GM12891 (cell line): ENCODE results near the gene EEF1B2. TPM values are rescaled to one million over a fixed set of nuclear protein-coding genes. Genes with fewer than 3 reads are reported as not detected.
A peak's percentile ranks its signal among the peaks of the same experiment; 100 is the strongest.
"Not testable (repeated sequence)": the region's sequence is repeated elsewhere in the genome, so short reads cannot be mapped to it uniquely, and the experiment has no call there.

Experiments used
- DNase-seq: peaks from one replicate; pipeline ENCODE4 v3.0.0; 2011; ENCODE audit warnings: low spot score; ENCODE audit not compliant: insufficient read length
- FAIRE-seq: peaks from 2 replicates; lab custom pipeline; 2011; peaks lifted over from hg19 to GRCh38; lab: Jason Lieb, UNC
- PAX5 ChIP-seq: IDR thresholded peaks from 2 replicates; pipeline ENCODE4 v1.6.1; 2011; ENCODE audit warnings: low read length, moderate library complexity, mild to moderate bottlenecking; ENCODE audit not compliant: insufficient read depth, severe bottlenecking
- POLR2A ChIP-seq: IDR thresholded peaks from 2 replicates; pipeline ENCODE4 v1.6.1; 2011; ENCODE audit warnings: low read depth, low read length, control low read depth
- POLR2AphosphoS5 ChIP-seq: IDR thresholded peaks from 2 replicates; pipeline ENCODE4 v1.6.1; 2011; ENCODE audit warnings: low read depth, low read length, control low read depth
- POU2F2 ChIP-seq: IDR thresholded peaks from 2 replicates; pipeline ENCODE4 v1.6.1; 2011; ENCODE audit warnings: low read depth, mild to moderate bottlenecking, control low read depth, low read length, moderate library complexity
- SPI1 ChIP-seq: IDR thresholded peaks from 2 replicates; pipeline ENCODE4 v1.6.1; 2011; ENCODE audit warnings: low read depth, low read length, control low read depth
- TAF1 ChIP-seq: IDR thresholded peaks from 2 replicates; pipeline ENCODE4 v1.6.1; 2011; ENCODE audit warnings: low read depth, low read length, control low read depth
- polyA plus RNA-seq: library from polyadenylated mRNA; unstranded; fragments of >200 nt; gene quantifications from one replicate; pipeline ENCODE4 v1.2.1, GENCODE V29; 2012; ENCODE audit warnings: low read depth, missing spikeins, inconsistent platforms; ENCODE audit not compliant: missing spikeins

EEF1B2 gene
- polyA plus RNA-seq, result 1,468 TPM

- TF ChIP-seq SPI1 (peak; percentile 47; the same call in 1 of the 2 replicates), POLR2A (peak; percentile 74), POLR2AphosphoS5 (peak; percentile 74), POU2F2 (no peak), TAF1 (peak; percentile 40; the same call in 1 of the 2 replicates), PAX5 (peak; percentile 48)
- peak; percentile 87 for DNase-seq
- FAIRE-seq, result peak; percentile 93
Observed at GRCh38 chr2:206159346-206160124, at the start of gene EEF1B2, which contains the start of gene NDUFS1. TSS of gene EEF1B2 (plus strand) at chr2:206159895. CDS start at chr2:206159980, 85 bp downstream. TSS of gene NDUFS1 (minus strand) at chr2:206159444. CDS start at chr2:206153678, 5,766 bp downstream.

- FAIRE-seq (no peak), DNase-seq (no peak)
- TF ChIP-seq POU2F2 (no peak), PAX5 (no peak), SPI1 (no peak), POLR2AphosphoS5 (no peak), POLR2A (no peak), TAF1 (no peak)
Observed at GRCh38 chr2:206112108-206112507, 47.6 kb upstream of the EEF1B2 start.

- DNase-seq (no peak), FAIRE-seq (no peak)
- TF ChIP-seq POLR2A (no peak), TAF1 (no peak), POU2F2 (no peak), POLR2AphosphoS5 (no peak), PAX5 (no peak), SPI1 (no peak)
Observed at GRCh38 chr2:206112846-206113547, 46.7 kb upstream of the EEF1B2 start.

GRCh38 chr2:206115026-206115578 lies 44.6 kb upstream of the EEF1B2 start:
- no peak for TF ChIP-seq POLR2AphosphoS5
- TF ChIP-seq TAF1, result no peak
- TF ChIP-seq PAX5, result no peak
- TF ChIP-seq SPI1, result no peak
- no peak for TF ChIP-seq POLR2A
- no peak for TF ChIP-seq POU2F2
- no peak for DNase-seq
- FAIRE-seq, result peak; percentile 20

GRCh38 chr2:206116278-206116677 lies 43.4 kb upstream of the EEF1B2 start:
- DNase-seq (no peak), FAIRE-seq (no peak)
- TF ChIP-seq POLR2AphosphoS5, result no peak
- TF ChIP-seq POU2F2, result no peak
- no peak for TF ChIP-seq SPI1
- no peak for TF ChIP-seq PAX5
- no peak for TF ChIP-seq POLR2A
- no peak for TF ChIP-seq TAF1

GRCh38 chr2:206122569-206122968 lies 37.1 kb upstream of the EEF1B2 start:
- not testable (repeated sequence) for DNase-seq, FAIRE-seq

- DNase-seq (no peak), FAIRE-seq (no peak)
- TF ChIP-seq POLR2AphosphoS5 (no peak), SPI1 (no peak), POU2F2 (no peak), POLR2A (no peak), TAF1 (no peak), PAX5 (no peak)
Observed at GRCh38 chr2:206125901-206126300, 33.8 kb upstream of the EEF1B2 start.

GRCh38 chr2:206127656-206128055 lies 32.0 kb upstream of the EEF1B2 start:
- no peak for TF ChIP-seq POU2F2
- TF ChIP-seq POLR2A, result no peak
- no peak for TF ChIP-seq PAX5
- no peak for TF ChIP-seq SPI1
- TF ChIP-seq TAF1, result no peak
- TF ChIP-seq POLR2AphosphoS5, result no peak
- no peak for FAIRE-seq
- no peak for DNase-seq

- TF ChIP-seq PAX5 (no peak), POU2F2 (no peak), TAF1 (no peak), SPI1 (no peak), POLR2AphosphoS5 (no peak), POLR2A (no peak)
- FAIRE-seq, result no peak
- no peak for DNase-seq
Observed at GRCh38 chr2:206143451-206143850, 16.2 kb upstream of the EEF1B2 start.
